Measurements from ENCODE around the gene NFIB.

Gene NFIB

GRCh38 chr9:14072850-14073249 lies 241.1 kb downstream of the NFIB start:
- no peak for DNase-seq (ENCODE audit: low read depth)

GRCh38 chr9:14071484-14071883 lies 242.5 kb downstream of the NFIB start:
- no peak for DNase-seq (ENCODE audit: low read depth)

- no peak for DNase-seq (ENCODE audit: low read depth)
These were observed 245.3 kb downstream of the NFIB start for GRCh38 chr9:14068690-14069089.

- no peak for DNase-seq (ENCODE audit: low read depth)
These were observed 247.1 kb downstream of the NFIB start for GRCh38 chr9:14066831-14067230.

GRCh38 chr9:14066032-14066431 lies 247.9 kb downstream of the NFIB start:
- DNase-seq (ENCODE audit: low read depth), result no peak

- DNase-seq (ENCODE audit: low read depth), result no peak
These were observed 249.0 kb downstream of the NFIB start for GRCh38 chr9:14064940-14065339.

- DNase-seq (ENCODE audit: low read depth), result no peak
These were observed 250.2 kb downstream of the NFIB start for GRCh38 chr9:14063756-14064155.

- DNase-seq (ENCODE audit: low read depth), result no peak
These were observed 251.2 kb downstream of the NFIB start for GRCh38 chr9:14062586-14063221.

GRCh38 chr9:14061936-14062585 lies 251.9 kb downstream of the NFIB start:
- no peak for DNase-seq (ENCODE audit: low read depth)

- DNase-seq (ENCODE audit: low read depth), result no peak
These were observed 255.6 kb downstream of the NFIB start for GRCh38 chr9:14058325-14058688.

- no peak for DNase-seq (ENCODE audit: low read depth)
These were observed 256.3 kb downstream of the NFIB start for GRCh38 chr9:14057368-14058324.

GRCh38 chr9:14056316-14056861 lies 257.6 kb downstream of the NFIB start:
- no peak for DNase-seq (ENCODE audit: low read depth)

GRCh38 chr9:14054096-14054495 lies 259.8 kb downstream of the NFIB start:
- DNase-seq (ENCODE audit: low read depth), result no peak

- DNase-seq (ENCODE audit: low read depth), result no peak
These were observed 261.6 kb downstream of the NFIB start for GRCh38 chr9:14052359-14052758.

- DNase-seq (ENCODE audit: low read depth), result no peak
These were observed 262.5 kb downstream of the NFIB start for GRCh38 chr9:14051419-14051818.

- DNase-seq (ENCODE audit: low read depth), result no peak
These were observed 270.5 kb downstream of the NFIB start for GRCh38 chr9:14043483-14043882.

- DNase-seq (ENCODE audit: low read depth), result no peak
These were observed 276.6 kb downstream of the NFIB start for GRCh38 chr9:14037331-14037730.

GRCh38 chr9:14033067-14033466 lies 280.9 kb downstream of the NFIB start:
- DNase-seq (ENCODE audit: low read depth), result no peak

Data from EH (cell line).